GM06990 (cell line): ENCODE measurements around the gene JPH4.

Experiments used
- DNase-seq: peaks from one replicate; pipeline ENCODE4 v3.0.0-alpha.2; 2011; ENCODE audit not compliant: insufficient read length; ENCODE audit errors: extremely low read depth
- H3K27me3 ChIP-seq: replicated peaks from 2 replicates; pipeline ENCODE4 v1.6.0; 2011; ENCODE audit warnings: low read length; ENCODE audit not compliant: control insufficient read depth, insufficient read depth
- H3K36me3 ChIP-seq: 2 replicates; pipeline ENCODE4 v1.5.1; 2011; ENCODE audit warnings: low read length; ENCODE audit not compliant: control insufficient read depth, insufficient read depth
- H3K4me3 ChIP-seq: replicated peaks from 2 replicates; pipeline ENCODE4 v1.5.1; 2011; ENCODE audit warnings: low read depth, mild to moderate bottlenecking, control low read depth, low read length
- CTCF ChIP-seq: IDR thresholded peaks from 2 replicates; pipeline ENCODE4 v1.5.1; 2011; ENCODE audit warnings: low read length, control low read depth, mild to moderate bottlenecking, inconsistent platforms; ENCODE audit not compliant: insufficient read depth, poor library complexity, severe bottlenecking

Gene JPH4

GRCh38 chr14:23551266-23552028, 27.1 kb downstream of the JPH4 start, which contains the start of gene ZFHX2:
ZFHX2 (minus strand) TSS chr14:23551765; CDS start chr14:23535325, 16,440 bp downstream.
- no peak for TF ChIP-seq CTCF
- no peaks in the 10 kb centered on the region for H3K27me3 ChIP-seq
- H3K4me3 ChIP-seq: peak within 1 kb of the TSS; percentile 83
- peak; percentile 81 for DNase-seq
- H3K36me3 ChIP-seq: no peaks in the 10 kb centered on the region

- Histone ChIP-seq H3K27me3 (no peaks in the 10 kb centered on the region), H3K36me3 (no peaks in the 10 kb centered on the region), H3K4me3 (peak overlapping the region; percentile 83)
- DNase-seq: no peak
- no peak for TF ChIP-seq CTCF
Observed at GRCh38 chr14:23550812-23551265, 27.8 kb downstream of the JPH4 start.

GRCh38 chr14:23550131-23550811, 28.3 kb downstream of the JPH4 start:
- Histone ChIP-seq H3K4me3 (peak overlapping the region; percentile 83), H3K36me3 (no peaks in the 10 kb centered on the region), H3K27me3 (no peaks in the 10 kb centered on the region)
- no peak for DNase-seq
- TF ChIP-seq CTCF: no peak

- no peak overlapping the region for H3K4me3 ChIP-seq
- no peaks in the 10 kb centered on the region for H3K36me3 ChIP-seq
- TF ChIP-seq CTCF: no peak
- H3K27me3 ChIP-seq: no peaks in the 10 kb centered on the region
- DNase-seq: no peak
Observed at GRCh38 chr14:23548351-23549318, 30.0 kb downstream of the JPH4 start.

- Histone ChIP-seq H3K4me3 (no peak overlapping the region), H3K36me3 (no peaks in the 10 kb centered on the region), H3K27me3 (no peaks in the 10 kb centered on the region)
- DNase-seq: no peak
- TF ChIP-seq CTCF: no peak
Observed at GRCh38 chr14:23547924-23548323, 30.7 kb downstream of the JPH4 start.
